HepG2 (cell line): ENCODE results near the gene OR10A6.

Source experiments
- ATF2 ChIP-seq: sonication (generic); formaldehyde crosslinking; IDR thresholded peaks from 2 replicates; pipeline ENCODE4 v1.4.0; 2020; ENCODE audit warnings: missing genetic modification reagents
- BRD4 ChIP-seq: sonication (generic); formaldehyde crosslinking; IDR thresholded peaks from 2 replicates; pipeline ENCODE4 v1.4.0; 2020; ENCODE audit warnings: missing genetic modification reagents
- JUND ChIP-seq: sonication (generic); formaldehyde crosslinking; IDR thresholded peaks from 2 replicates; pipeline ENCODE4 v1.8.0; 2022; ENCODE audit warnings: mild to moderate bottlenecking, missing genetic modification reagents
- NFRKB ChIP-seq: fragments of 450-650 bp; IDR thresholded peaks from 2 replicates; pipeline ENCODE4 v1.6.1; 2017
- PBX3 ChIP-seq: sonication (generic); formaldehyde crosslinking; IDR thresholded peaks from 2 replicates; pipeline ENCODE4 v1.8.1; 2023; ENCODE audit warnings: missing genetic modification reagents, inconsistent platforms, borderline replicate concordance
- PCBP2 ChIP-seq: fragments of 200-400 bp; formaldehyde crosslinking; optimal IDR thresholded peaks from 2 replicates; pipeline ENCODE3; 2018; ENCODE audit warnings: low read length, low read depth; ENCODE audit not compliant: poor library complexity, severe bottlenecking
- POLR2A ChIP-seq, 2 experiments: IDR thresholded peaks; 2 replicates each; pipeline ENCODE4 v1.6.1; 2011; ENCODE audit warnings: low read depth in 2 of 2, low read length in 2 of 2, mild to moderate bottlenecking in 1 of 2, moderate library complexity in 1 of 2; ENCODE audit not compliant: insufficient read depth in 1 of 2
- POLR2AphosphoS2 ChIP-seq: IDR thresholded peaks from 2 replicates; pipeline ENCODE4 v1.6.1; 2011; ENCODE audit warnings: low read depth, low read length, improper control_type of control experiment
- TAF1 ChIP-seq: sonication (generic); formaldehyde crosslinking; IDR thresholded peaks from 2 replicates; pipeline ENCODE4 v1.4.0; 2020; ENCODE audit warnings: missing genetic modification reagents
- TFAP4 ChIP-seq: sonication (generic); IDR thresholded peaks from 2 replicates; pipeline ENCODE4 v1.6.1; 2016; ENCODE audit warnings: low read depth, borderline replicate concordance
- ZNF597 ChIP-seq: sonication (generic); formaldehyde crosslinking; IDR thresholded peaks from 2 replicates; pipeline ENCODE4 v1.5.0; 2020; ENCODE audit warnings: missing genetic modification reagents
- TF ChIP-seq, protein P1 (sequence below): sonication (generic); formaldehyde crosslinking; IDR thresholded peaks from 2 replicates; pipeline ENCODE4 v1.4.0; 2020; ENCODE audit warnings: missing genetic modification reagents, mild to moderate bottlenecking, borderline replicate concordance
- TF ChIP-seq, protein P2 (sequence below): sonication (generic); formaldehyde crosslinking; IDR thresholded peaks from 2 replicates; pipeline ENCODE4 v1.5.0; 2020; ENCODE audit warnings: mild to moderate bottlenecking, missing genetic modification reagents, moderate library complexity
- TF ChIP-seq, protein P3 (sequence below): sonication (generic); formaldehyde crosslinking; IDR thresholded peaks from 2 replicates; pipeline ENCODE4 v1.4.0; 2020; ENCODE audit warnings: mild to moderate bottlenecking, missing genetic modification reagents

DNA sequence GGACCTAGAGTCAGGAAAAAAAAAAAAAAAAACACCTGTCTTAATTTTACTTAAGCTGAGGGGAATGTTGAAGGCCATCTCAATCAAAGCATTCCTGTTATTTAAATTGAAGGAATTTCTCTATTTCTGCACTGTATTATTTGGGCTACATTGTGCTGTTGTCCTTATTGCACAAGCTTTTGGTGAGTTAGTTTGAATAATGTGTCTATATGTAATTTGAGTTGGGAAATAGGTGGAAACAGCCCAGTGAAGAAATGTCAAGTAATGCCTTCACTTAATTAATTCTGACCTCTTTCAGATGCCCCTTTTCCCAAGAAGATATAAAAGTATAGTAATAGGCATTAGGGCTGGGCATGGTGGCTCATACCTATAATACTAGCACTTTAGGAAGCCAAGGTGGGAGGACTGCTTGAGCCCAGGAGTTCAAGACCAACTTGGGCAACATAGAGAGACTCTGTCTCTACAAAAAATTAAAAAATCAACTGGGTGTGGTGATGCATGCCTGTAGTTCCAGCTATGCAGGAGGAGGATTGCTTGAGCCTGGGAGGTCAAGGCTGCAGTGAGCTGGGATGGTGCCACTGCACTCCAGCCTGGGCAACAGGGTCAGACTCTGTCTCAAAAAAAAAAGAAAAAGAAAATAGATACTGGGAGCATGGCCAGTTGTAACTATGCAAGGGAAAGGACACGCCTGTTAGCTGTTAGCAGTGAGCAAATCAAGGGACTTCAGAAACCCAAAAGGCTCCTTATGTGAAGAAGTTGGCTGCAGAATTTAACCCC lies 34.9 kb downstream of the OR10A6 start:
- TF ChIP-seq POLR2A (IDR thresholded peaks at IDR 0.05; ENCODE audit: insufficient read depth in 1 of 2, low read depth in 2 of 2, low read length in 2 of 2) (no peak), TAF1 (CRISPR knock-in tag) (no peak), BRD4 (CRISPR knock-in tag) (no peak), POLR2AphosphoS2 (no peak), ATF2 (no peak), NFRKB (no peak), TFAP4 (no peak), ZNF597 (CRISPR knock-in tag) (no peak), PCBP2 (no peak), JUND (CRISPR knock-in tag) (no peak), PBX3 (CRISPR knock-in tag) (no peak)
- TF ChIP-seq, protein P1, sequence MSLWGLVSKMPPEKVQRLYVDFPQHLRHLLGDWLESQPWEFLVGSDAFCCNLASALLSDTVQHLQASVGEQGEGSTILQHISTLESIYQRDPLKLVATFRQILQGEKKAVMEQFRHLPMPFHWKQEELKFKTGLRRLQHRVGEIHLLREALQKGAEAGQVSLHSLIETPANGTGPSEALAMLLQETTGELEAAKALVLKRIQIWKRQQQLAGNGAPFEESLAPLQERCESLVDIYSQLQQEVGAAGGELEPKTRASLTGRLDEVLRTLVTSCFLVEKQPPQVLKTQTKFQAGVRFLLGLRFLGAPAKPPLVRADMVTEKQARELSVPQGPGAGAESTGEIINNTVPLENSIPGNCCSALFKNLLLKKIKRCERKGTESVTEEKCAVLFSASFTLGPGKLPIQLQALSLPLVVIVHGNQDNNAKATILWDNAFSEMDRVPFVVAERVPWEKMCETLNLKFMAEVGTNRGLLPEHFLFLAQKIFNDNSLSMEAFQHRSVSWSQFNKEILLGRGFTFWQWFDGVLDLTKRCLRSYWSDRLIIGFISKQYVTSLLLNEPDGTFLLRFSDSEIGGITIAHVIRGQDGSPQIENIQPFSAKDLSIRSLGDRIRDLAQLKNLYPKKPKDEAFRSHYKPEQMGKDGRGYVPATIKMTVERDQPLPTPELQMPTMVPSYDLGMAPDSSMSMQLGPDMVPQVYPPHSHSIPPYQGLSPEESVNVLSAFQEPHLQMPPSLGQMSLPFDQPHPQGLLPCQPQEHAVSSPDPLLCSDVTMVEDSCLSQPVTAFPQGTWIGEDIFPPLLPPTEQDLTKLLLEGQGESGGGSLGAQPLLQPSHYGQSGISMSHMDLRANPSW (CRISPR knock-in tag): no peak
- TF ChIP-seq, protein P2, sequence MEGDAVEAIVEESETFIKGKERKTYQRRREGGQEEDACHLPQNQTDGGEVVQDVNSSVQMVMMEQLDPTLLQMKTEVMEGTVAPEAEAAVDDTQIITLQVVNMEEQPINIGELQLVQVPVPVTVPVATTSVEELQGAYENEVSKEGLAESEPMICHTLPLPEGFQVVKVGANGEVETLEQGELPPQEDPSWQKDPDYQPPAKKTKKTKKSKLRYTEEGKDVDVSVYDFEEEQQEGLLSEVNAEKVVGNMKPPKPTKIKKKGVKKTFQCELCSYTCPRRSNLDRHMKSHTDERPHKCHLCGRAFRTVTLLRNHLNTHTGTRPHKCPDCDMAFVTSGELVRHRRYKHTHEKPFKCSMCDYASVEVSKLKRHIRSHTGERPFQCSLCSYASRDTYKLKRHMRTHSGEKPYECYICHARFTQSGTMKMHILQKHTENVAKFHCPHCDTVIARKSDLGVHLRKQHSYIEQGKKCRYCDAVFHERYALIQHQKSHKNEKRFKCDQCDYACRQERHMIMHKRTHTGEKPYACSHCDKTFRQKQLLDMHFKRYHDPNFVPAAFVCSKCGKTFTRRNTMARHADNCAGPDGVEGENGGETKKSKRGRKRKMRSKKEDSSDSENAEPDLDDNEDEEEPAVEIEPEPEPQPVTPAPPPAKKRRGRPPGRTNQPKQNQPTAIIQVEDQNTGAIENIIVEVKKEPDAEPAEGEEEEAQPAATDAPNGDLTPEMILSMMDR (CRISPR knock-in tag): no peak
- TF ChIP-seq, protein P3, sequence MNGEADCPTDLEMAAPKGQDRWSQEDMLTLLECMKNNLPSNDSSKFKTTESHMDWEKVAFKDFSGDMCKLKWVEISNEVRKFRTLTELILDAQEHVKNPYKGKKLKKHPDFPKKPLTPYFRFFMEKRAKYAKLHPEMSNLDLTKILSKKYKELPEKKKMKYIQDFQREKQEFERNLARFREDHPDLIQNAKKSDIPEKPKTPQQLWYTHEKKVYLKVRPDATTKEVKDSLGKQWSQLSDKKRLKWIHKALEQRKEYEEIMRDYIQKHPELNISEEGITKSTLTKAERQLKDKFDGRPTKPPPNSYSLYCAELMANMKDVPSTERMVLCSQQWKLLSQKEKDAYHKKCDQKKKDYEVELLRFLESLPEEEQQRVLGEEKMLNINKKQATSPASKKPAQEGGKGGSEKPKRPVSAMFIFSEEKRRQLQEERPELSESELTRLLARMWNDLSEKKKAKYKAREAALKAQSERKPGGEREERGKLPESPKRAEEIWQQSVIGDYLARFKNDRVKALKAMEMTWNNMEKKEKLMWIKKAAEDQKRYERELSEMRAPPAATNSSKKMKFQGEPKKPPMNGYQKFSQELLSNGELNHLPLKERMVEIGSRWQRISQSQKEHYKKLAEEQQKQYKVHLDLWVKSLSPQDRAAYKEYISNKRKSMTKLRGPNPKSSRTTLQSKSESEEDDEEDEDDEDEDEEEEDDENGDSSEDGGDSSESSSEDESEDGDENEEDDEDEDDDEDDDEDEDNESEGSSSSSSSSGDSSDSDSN (CRISPR knock-in tag): no peak
